ENCODE results near the gene NCS1.

NCS1 gene
- total RNA-seq: 0 to 0.71 (median 0.04) reads per million in 4 donors

DNA sequence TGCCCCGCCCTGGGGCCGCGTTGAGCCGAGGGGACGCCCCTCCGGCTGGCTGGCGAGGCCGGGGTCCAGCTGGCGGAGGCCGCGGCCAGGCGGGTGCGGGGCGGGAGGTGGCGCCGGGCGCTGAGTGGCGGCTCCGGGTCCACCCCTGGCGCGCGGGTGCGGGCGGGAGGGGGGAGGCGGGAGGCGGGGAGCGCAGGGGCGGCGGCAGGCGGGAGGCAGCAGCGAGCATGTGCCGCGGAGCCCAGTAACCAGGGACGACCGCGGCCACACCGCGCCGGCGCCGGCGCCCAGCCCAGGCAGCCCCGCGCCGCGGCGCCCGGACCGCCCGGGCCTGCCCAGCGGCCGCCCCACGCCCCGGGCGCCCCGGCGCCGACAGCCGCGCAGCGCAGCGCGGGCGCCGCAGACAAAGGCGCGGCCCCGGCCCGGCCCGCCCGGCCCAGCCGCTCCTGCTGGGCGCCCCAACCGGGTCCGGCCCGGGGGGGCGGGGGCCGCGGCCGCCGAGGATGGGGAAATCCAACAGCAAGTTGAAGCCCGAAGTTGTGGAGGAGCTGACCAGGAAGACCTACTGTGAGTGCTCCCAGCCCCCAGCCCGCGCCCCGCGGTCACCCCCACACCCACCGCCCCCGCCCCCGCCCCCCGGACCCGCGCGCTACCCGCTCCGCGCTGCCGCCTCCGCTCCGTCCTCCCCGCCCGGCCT lies at the start of gene NCS1:
NCS1 (plus strand) TSS at position 244 of the 697 bp plus-strand sequence; CDS start at position 504, 260 bp downstream.
- peak in 2 of 5 donors; percentile 7 to 23 for DNase-seq

DNA sequence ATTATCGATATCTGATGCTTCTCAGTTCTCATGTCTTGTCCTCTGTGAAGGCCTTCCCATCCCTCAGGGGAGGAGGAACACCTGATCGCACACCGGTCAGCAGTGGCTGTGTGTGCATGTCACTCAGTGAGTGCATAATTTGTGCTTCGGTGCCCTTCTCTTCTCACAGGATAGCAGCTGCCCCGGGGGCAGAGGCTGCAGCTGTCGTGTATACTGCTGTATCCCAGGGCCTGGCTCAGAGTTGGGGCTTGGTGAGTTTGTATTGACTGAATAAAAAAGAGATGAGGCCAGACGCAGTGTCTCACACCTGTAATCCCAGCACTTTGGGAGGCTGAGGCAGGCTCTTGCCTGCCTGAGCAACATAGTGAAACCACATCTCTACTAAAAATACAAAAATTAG lies 49.7 kb upstream of the NCS1 start:
- DNase-seq: no peak

DNA sequence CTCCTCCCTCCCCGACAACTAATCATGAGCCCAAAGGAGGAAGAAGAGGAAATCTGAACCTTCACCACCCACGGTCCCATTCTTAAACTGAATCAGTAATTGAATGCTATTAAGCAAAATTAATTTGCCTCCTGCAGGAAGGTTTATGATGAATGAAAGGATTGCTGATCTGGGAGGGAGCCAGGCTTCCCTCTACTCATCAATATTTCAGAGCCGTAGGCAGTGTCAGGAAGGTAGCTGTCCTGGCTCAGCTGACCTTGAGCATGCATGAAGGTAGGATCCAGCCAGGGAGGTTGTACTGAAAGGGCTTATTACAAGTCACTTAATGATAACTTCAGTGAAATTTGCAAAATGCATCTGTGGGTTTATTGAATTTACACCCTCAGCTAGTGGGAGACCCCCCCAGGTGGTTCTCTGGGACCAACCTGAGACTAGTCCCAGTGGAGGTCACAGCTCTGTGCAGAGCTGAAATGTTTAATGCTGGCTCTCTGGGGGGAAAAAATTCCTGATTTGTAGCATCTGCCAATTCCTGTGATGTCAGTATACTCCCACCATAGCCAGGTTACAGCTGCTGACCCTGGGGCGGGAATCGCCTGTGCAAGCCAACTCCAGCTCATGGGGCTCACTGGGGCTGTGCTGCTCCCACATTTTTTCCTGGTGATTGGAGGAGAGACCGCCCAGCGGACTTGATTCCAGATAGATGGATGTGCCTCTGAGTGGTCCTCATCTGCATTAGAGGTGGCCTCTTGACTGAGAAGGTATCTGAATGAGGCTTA lies 47.9 kb upstream of the NCS1 start:
- no peak for DNase-seq

DNA sequence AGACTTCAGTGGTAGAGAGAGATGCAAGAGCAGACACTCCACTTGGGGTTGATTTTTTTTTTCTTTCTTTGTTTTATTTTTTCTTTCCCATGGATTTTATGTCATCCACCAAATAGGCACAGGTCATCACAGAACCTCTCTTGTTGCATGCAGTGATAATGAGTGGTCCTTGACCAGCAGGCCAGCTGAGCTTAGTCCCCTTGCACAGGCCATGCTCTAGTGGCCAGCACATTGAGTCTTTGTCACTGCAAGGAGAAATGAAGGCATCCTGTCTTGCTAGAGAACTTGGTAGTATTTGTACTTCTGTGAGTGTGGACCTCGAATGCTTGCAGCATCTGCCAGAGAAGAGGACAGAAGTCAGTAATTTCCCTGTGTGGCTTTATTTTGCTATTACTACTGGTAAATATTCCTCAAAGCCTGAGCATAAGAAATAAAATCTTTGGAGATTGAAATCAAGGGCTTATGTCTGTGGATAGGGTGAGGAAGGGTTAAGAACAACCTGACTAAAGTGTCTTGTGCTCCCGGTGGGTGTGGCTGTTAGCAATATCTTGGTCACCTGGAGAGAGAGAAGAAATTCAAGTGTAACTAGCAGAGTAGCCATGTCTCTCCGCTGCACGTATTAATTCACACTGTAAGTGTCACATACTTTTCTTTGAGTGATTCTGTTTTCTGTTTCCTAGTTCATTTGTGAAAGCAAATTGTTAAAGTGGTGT lies 45.3 kb upstream of the NCS1 start:
- no peak for DNase-seq

DNA sequence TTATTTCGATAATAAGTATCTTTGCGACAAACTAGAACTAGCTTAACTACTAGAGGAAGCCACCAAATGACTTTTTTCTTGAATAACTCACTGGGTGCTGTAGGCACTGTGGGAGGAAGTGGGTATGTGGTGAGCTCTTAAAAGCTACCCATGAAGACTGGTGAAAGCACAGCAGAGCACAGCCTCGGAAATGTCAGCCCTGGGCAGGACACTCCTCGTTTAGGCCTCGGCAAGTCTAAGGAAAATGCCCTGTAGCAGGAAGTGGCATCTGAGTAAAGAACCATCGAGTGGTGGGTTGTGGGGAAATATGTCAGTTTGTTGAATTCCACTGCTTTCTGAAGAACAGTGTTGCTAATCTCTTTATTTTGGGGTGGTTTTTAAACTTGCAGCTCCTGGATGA lies 44.0 kb upstream of the NCS1 start:
- peak; percentile 21 to 91 (median 64) for DNase-seq

DNA sequence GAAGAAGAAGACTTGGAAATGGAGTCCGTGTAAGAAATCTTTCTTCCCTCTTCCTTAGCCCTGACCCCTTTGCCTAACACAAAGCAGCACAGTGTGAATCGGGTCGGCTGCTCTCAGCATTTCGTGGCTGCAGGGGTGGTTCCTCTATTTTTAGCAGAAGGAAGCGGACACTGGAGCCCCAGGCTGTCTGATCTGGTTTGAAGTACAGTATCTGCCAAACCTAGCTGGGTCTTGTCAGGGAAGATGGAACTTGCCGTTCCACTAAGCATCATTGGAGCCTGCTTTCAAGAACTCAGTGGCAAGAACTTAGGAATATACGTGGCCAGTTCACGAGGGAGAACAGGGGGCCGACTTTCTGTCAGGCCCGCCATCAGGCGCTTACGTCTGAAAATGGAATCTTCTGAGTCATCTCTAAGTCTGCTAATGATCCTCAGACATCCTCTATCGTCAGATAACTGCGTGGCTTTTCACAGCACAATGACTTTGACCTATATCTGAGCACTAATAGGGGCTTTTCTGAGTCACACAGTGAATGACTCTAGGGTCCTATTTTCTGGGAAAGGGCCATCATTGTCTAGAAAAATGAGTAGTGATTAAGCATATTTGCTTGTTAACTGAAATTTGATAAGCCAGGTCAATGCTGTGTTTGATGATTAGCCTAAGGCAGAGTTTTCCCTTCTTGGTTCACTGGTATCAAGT lies 43.3 kb upstream of the NCS1 start:
- DNase-seq: peak in 4 of 5 donors; percentile 27 to 87 (median 50)

DNA sequence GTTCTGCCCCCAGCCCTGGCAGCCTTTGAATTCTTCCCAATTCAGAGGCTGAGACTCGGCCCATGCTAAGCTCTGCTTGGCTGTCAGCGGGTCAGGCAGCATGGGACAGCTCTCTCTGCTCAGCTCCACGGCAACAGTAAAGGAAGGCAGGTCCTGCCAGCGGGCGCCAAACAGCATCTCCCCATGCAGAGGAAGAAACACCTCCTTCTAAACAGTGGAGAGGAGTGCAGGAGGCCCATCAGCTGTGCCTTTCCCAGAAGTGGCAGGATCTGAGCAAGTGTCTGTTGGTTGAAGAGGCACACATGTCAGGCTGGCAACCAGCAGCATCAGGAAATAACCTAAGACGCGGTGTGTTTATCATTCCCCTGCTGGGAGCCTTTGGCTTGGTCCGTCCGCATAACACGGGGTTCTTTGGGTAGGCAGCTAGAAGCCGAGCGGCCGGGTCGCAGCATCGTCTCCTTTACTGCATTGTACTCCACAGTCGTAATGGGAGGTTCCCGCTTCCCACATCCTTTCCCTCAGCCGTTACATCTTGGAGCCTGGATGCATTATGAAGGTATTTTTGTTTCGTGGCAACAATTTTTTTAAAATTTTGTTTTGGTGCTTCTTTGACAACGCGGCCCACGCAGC lies 42.7 kb upstream of the NCS1 start:
- DNase-seq: no peak

DNA sequence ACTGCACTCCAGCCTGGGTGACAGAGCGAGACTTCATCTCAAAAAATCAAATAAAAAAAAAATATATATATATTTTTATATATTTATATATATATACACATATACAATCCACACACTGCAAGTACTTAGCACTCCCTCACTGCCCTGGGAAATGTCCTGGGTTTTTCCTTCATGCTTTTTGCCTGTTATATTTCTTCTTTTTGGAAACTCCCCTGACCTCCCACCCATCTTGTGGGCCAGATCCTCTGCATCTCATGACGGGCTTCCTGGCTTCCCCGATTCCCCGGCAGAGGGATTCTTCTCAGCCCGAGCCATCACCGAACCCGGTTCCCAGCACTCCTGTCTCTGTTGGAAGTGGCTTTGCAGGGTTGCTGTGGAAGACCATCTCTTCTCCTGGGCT lies 39.5 kb upstream of the NCS1 start:
- no peak for DNase-seq

DNA sequence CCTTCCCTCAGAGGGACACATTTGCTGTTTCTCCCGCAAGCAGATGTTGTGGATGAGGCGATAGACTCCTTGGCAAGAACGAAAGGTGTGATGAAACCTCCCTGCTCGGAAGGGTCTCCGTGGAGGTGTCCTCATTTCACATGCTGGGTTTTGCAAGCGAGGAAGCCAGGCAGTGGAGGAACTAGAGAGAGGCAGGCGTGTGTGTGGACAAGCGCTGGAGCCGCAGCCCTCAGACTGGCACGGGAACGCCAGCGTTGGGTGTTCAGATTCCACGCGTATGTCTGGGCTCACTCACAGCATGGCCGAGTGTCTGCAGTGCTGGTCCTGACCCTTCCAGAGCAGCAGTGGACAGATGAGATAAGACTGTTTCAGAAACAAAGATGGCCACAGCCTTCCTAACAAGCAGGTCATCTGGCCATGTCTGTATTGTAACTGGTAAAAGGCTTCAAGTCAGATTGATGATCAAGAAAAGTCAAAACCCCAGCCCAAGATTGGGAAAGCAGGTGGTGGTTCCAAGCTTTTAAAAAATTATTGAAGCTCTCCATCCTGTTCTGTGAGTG lies 35.0 kb upstream of the NCS1 start:
- DNase-seq: no peak

DNA sequence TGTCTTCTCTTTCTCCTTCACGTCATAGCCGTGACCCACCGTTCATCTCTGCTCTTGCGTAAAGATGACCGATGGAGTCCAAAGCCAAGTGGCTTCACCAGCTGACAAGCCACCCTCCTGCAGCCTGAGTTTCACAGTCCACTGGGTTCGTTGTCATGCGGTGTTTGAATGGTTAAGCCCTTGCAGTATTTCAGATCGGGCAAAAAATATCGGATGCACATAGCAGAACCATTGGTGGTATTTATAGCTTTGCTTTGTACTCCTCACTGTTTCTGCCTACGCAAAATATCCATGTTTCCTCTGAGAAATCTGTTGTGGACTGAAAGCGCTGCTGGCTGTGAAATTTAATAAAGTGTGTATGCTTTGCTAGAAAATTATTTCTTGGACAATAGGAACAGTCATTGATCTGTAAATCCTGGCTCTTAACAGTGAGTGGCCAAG lies 34.5 kb upstream of the NCS1 start:
- no peak for DNase-seq

DNA sequence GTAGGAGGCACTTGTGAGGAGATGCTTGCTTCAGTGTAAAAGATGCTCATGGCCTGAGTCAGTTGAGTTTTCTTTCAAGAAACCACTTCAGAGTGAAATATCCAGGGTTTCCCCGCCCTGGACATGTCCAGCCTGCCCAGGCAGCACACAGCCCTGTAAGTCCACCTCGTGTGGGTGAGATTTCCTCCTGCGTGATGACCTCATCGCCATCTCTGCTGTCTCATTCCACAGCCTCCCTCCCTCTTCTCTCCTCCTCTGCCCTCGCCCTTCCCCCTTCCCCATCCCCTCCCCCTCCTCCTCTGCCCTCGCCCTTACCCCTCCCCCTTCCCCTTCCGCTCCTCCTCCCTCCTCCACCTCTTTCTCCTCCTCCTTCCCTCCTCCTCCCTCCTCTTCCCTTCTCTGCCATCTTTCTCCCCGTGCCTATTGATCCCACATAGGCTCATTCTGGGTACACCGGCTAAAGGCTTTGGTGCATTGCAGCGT lies 34.0 kb upstream of the NCS1 start:
- DNase-seq: peak in 1 of 5 donors; percentile 13

DNA sequence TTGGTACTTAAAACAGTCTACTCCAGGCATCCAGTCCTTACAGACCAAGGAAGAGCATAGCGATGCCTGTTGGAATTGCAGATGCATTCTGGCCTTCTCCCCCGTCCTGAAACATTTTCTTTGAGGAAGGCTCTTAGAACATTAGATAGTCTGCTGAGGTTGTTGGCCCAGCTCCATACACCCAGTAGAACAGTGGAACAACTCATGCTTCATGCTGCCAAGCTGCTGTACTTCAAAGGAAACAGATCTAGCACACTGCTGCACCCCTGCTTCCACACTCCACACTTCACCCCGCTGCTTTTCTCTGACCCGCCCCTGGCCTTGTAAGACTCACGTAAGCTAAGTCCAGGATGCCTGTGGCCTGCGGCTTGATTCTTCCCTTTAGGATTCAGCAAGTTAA lies 33.4 kb upstream of the NCS1 start:
- no peak for DNase-seq

DNA sequence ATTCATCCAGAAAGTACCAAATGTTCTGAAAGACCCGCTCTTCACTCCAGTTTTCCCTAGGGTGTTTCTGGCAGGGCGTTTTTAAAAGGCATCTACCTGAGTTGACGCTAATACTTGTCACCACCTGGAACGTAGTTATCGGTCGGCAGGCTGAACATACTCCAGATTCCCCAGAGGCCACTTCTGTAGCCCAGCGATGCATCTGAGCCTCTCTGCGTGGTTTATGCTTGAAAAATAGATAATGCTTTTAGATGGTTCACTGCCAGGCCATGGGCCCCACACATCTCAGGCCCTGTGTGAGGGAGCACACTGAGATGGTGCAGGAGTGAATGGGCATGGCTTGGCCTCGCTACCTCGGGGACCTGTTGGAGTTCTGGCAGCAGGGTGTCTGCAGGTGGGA lies 33.0 kb upstream of the NCS1 start:
- DNase-seq: no peak

DNA sequence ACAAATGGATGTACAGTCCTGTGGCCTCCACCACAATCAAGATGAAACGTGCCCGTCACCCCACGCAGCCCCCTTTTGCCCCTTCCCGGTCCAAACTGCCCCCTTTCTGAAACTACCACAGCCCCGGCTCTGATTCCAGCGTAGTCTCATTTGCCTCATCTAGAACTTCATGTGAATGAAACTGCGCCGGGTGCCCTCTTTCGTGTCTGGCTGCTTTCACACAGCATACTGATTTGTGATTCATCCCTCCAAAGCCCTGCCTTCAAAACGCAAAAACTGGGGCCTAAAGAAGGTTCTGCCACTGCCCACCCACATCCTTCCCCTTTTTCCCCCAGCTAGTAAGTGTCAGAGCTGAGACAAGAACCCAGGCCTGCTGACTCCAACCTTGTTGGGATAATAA lies 31.5 kb upstream of the NCS1 start:
- no peak for DNase-seq

DNA sequence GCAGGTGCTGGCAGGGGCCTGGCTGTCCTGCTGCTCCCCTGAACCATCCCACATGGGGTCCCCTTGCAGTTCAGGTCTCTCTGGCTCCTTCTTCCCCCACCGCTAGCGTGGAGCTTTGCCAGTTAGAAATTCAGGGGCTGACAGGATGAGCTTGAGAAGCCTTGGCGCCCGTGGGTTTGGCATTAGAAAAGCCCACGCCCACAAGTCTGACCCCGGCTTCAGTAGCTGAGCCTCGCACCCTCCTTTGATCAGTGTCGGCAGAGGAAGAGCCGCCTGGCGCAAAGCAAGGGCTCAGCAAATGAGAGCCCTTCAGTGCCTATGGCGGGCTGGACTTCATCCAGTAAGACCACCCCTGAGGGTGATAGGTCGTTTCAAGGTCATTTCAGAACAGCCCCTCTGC lies 30.1 kb upstream of the NCS1 start:
- DNase-seq: no peak

DNA sequence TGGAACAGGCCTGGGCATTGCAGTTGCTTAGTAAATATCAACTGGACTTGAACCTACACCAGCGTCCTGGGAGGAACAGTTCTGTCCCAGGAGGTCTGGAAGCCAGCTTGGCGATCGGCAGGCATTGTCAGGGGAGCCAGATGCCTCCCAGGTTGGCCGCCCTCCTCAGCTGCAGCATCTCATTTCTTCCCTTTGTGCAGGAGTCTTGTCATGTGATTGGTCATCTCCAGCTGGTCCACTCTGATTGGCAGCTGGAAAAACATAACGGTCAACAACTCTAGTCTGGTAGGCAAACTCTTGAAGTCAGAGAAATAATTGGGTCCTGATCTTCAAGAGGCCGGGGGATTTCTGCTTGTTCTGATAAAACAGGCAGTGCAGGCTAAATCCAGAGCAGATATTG lies 29.6 kb upstream of the NCS1 start:
- no peak for DNase-seq

DNA sequence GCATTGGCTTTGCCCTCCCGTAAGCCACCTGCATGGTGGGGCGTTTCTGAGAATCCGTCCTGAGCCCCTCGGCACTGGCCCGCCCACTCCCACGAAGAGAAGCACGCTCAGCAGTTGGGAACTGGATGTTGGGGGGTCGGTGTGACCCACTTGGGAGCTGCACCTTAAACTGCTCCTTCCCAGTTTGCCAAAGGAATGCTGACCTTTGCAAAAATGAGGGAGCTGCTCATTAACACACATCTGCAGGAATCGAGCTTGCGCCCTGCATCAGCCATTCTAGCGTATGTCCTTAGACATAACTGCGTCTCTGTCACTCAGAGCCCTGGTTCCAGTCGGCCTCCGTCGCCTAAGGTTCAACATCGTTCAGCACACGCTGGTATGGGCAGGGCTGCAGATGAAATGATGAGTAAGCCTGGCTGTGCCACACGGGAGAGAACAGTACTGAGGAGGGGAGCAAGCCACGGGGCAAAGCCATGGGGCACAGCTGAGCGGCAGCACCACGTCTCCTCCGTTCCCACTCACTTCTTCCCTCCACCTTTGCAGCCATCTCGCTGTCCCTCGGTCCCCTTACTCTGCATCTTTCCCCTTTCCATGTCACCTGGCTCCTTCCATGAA lies 28.8 kb upstream of the NCS1 start:
- no peak for DNase-seq

DNA sequence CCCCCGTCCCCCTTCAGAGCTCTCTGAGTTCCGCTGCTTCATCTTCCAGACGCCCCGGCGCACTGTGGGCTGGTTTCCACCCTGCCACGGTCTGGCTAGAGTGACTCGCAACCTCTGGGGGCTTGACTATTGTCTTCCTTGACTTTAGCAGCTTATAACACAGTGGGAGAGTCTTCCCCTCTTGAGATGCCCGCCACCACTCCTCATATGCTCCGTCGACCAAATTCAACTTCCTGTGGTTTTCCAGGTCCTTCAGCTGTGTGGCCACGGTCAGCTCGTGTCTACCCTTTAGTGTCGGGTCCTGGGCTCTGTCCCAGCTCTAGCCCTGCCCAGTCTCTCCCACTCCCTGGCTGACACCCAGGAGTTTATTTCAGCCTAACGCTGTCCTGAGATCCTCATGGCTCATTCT lies 28.2 kb upstream of the NCS1 start:
- DNase-seq: no peak

DNA sequence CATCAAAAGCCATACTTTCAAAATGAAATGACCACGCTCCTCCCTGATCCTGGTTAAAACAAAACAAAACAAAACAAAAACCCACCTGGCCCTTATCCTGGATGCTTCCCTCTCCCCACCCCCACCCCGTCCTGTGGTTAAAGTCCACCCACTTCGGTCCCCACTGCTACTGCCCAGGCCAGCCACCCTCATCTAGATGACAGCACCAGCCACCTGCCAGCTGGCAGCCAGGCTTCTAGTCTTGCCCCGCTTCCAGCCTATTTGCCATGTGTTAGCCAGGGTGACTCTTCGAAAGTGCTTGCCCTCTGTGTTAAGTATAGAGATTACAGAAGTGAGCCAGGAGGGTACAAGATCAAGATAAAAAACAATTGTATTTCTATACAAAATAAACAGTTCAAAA lies 27.5 kb upstream of the NCS1 start:
- no peak for DNase-seq

DNA sequence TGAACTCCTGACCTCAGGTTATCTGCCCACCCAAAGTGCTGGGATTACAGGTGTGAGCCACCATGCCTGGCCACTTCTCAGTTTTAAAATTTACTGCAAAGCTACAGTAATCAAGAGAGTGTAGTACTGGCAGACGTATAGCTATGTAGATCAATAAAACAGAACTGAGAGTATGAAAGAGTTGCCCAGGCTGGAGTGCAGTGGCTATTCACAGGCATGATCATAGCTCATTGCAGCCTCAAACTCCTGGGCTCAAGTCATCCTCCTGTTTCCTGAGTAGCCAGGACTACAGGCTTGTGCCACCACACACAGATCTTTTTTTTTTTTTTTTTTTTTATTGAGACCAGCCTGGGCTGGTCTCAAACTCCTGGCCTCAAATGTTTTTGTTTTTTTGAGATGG lies 26.5 kb upstream of the NCS1 start:
- DNase-seq: no peak

DNA sequence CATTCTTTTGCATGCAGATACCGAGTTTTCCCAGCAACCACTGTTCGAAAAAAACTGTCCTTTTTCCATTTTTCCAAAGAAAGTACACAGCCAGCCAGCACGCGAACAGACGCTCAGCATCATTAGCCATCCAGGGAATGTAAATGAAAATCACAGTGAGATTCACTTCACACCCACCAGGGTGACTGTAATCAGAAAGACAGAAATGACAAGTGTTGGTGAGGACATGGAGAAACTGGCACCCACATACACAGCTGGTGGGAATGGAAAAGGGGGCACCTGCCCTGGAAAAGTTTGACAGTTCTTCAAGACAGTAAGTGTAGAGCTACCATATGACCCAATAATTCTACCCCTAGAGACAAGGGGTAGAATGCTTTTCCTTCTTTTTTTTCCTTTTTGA lies 25.0 kb upstream of the NCS1 start:
- no peak for DNase-seq

DNA sequence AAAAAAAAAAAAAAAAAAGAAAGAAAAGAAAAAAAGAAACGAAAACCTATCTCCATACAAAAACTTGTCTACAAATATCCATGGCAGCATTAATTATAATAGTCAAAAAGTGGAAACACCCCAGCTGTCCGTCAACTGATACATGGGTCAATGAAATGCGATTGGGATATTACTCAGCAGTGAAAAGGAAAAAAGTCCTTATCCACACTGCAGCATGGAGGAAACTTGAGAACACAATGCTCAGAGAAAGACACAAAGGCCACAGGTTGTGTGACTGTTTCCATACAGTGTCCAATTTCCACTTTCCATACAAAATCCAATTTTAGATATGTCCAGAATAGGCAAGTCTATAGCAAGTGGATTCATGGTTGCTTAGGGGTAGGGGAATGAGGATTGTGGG lies 24.3 kb upstream of the NCS1 start:
- no peak for DNase-seq
